HG02798 (cell line): ENCODE measurements around the gene SHH.
"Not testable (repeated sequence)": the region's sequence is repeated elsewhere in the genome, so short reads cannot be mapped to it uniquely, and the experiment has no call there.

Experiments used
- ATAC-seq: cut with Tn5 transposase; IDR thresholded peaks from one replicate; pipeline ENCODE4 v1.9.1; 2021; ENCODE audit warnings: mild to moderate bottlenecking; ENCODE audit not compliant: unreplicated experiment, poor library complexity

Gene SHH

DNA sequence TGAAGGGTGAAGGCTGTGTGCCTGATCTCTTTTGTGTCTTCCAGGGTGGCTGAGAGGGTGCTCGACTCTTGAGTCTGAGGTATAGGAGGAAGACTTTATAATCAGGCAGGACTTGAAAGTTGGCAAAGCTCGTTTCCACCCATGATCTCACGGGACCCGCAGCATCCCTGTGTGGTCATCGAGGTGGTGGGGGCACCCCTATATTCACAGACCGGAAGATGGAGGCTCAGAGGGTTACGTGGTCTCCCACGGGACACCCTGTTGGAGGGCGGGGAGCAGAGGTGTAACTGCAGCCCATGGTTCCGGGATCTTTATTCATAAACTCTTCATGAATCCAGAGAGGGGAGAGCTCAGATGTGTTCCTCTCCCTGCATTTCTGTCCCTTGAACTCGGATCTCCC lies 9.6 kb upstream of the SHH start:
- ATAC-seq = no peak

DNA sequence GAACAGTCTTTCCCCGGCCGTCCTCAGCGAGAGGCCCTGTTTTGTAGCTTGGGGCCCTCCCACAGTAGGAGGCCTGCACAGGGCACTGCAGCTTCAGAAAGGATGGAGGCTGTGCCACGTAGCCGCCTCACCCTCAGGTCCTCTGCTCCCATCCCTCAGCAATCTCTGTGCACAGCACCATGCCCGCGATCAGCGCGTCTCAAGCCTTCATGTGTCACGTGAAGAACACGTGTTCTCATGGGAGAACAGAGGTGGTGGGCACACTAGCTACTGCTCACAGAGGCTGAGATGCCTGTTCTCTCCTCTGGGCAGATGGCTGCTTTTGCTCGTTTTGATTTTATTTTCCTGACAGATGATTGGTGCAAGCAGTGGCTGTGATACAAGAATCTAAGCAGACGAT lies 8.5 kb upstream of the SHH start:
- no peak for ATAC-seq

DNA sequence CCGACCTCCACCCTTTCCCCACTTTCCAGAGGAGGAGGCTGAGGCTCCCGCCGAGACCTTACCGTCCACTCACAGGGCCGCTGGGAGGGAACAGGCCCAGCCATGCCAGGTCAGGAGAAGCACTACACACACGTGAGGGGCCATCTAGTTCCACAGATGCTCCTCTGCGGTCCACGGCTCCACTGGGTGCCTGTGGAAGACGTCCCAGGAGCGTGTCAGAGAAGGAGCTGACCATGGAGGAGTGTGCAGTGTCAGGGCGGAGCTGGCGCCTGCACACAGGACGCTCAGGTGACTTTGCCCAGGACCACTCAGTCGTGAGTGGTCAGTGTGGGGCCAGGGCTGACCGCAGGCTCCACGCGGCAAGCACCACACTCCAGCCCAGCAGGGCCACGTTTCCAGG lies 8.0 kb upstream of the SHH start:
- ATAC-seq = no peak

DNA sequence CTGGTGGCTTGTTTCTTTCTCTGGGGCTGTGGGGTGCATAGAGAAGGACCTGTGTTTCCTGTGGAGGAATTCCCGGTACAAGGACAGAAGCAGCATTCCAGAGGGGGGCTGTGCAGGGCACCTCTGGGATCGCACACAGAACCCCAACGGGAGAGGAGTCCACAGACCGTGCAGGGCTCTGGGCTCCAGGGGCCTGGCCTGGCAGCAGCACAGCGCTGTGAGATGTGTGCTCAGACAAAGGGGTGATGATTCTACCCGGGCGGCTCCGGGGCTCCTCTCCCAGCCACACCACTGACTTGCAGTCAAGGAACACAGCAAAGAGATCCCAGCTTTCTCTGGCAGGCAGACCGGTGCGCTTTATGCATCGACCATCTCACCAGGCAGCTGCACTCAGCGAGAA lies 6.9 kb upstream of the SHH start:
- no peak for ATAC-seq

DNA sequence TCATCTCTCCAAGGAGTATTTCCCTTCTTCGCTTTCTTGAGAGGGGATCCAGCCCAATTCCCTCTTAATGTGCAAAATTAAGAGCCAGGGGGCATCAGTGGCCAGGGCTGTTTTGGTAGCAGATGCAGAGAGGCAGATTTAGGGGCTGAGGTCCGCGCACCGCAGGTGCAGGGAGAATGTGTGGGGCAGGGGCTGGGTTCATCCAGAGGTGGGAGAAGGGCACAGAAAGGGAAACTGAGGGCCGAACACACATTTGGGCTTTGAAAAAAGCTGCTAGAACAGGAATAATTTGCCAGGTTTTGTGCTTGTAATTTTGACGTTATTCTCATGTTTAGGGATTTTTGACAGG lies 6.5 kb upstream of the SHH start:
- no peak for ATAC-seq

DNA sequence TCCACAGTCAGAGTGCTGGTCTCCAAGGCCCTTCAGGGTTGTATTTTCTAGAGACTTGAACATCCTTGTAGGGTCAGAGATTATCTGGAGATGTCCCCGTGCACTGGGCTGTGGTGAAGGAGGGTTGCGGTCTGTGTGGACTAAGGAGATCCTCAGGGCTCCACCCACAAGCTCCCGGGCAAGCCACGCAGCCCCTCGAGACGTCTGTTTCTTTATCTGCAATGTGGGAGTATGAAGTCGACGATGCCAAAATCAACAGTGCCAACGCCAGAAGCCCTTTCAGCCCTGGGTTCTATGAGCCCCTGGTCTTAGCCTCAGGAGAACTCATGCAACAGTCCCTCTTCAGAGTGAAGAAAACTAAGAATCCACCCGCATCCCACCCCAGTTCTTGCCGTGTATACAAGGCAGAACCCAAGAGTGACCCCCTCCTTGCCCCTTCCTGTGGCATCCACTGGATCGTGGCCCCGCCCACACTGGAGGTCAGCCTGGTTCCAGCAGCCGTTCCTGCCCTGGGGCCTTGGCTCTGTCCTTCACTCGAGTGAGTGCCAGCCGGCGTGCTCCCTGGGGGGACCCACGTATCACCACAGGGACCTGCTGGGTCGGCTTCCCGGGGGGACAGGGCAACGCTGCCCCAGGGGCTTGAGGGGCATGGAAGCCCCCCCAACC lies 6.0 kb upstream of the SHH start:
- ATAC-seq = no peak

DNA sequence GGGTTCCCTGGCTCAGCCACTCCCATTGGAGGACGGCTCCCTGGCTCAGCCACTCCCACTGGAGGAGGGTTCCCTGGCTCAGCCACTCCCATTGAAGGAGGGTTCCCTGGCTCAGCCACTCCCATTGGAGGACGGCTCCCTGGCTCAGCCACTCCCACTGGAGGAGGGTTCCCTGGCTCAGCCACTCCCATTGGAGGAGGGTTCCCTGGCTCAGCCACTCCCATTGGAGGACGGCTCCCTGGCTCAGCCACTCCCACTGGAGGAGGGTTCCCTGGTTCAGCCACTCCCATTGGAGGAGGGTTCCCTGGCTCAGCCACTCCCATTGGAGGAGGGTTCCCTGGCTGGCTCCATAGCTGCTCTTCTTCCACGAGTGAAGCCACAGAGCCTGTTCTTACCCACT lies 5.3 kb upstream of the SHH start:
- not testable (repeated sequence) for ATAC-seq

DNA sequence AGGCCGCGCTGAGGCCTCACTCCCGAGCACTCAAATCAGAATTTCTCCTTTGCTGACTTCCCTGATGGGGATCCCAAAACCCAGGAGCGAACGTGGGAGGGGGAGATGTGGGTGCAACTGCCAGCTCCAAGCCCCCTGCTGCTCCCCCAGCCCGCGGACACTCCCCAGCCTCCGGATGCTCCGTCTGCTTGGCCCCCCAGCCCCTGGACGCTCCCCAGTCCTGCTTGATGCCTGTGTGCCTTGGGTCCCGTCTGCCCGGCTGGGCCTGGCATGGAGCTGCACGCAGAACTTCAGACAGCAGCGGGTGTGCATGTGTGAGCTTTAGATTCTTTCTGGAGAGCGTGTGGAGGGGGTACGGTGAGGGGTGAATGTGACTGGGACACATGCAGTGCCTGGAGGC lies 4.7 kb upstream of the SHH start:
- ATAC-seq = no peak

DNA sequence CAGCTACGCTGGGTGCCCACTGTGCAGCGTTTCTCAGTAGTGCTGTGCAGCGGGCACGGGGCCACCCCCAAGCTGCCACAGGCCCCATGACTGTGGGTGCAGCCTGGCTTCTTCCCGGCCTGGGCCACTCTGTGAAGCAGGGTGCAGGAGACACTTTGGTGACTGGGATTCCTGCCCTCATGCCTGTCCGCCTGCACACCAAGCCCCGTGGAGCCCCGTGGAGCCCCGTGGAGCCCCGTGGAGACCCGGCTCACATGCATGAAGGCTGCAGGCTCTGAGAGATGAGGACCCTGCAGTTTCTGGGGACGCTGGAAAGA lies 3.9 kb upstream of the SHH start:
- ATAC-seq = no peak

DNA sequence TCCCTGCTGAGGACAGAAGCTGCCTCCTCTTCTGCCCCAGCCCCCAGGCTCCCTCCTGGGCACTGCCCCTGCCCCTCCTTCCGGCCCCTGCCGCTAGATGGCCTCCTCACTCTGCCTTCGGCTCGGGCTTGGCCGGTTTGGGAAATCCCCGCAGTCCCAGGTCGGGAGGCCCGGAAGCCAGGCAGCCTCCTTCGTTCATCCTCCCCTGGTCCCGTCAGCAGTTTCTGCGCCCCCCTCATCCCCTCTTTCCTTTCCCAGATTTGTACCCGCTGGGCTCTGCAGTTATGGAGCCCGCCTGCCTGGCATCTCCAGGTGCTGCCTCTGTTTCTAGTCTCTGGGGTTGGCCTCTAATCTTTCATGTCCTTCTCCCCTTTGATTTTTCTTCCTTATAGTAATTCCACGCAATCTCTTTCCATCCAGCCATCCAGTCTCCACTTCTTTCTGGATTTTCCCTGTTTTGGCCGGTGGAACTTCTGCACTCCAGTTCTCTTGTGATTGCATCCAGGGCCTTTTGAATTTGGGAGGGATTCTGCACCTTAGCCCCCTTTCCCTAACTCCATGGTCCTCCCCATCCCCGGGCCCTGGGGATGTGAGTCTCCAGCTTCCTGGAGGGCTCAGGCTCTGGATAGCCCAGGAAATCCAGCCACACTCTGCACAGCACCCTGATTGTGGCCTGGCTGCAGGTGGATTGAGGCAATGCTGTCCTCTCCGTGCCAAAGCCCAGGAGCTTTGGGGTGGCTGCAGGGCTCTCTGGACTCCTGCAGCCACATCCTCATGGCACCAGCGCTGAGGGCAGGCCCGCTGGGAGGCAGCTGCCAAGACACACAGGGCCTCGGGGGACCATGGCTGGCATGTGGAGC lies 3.3 kb upstream of the SHH start:
- ATAC-seq = peak; percentile 91

DNA sequence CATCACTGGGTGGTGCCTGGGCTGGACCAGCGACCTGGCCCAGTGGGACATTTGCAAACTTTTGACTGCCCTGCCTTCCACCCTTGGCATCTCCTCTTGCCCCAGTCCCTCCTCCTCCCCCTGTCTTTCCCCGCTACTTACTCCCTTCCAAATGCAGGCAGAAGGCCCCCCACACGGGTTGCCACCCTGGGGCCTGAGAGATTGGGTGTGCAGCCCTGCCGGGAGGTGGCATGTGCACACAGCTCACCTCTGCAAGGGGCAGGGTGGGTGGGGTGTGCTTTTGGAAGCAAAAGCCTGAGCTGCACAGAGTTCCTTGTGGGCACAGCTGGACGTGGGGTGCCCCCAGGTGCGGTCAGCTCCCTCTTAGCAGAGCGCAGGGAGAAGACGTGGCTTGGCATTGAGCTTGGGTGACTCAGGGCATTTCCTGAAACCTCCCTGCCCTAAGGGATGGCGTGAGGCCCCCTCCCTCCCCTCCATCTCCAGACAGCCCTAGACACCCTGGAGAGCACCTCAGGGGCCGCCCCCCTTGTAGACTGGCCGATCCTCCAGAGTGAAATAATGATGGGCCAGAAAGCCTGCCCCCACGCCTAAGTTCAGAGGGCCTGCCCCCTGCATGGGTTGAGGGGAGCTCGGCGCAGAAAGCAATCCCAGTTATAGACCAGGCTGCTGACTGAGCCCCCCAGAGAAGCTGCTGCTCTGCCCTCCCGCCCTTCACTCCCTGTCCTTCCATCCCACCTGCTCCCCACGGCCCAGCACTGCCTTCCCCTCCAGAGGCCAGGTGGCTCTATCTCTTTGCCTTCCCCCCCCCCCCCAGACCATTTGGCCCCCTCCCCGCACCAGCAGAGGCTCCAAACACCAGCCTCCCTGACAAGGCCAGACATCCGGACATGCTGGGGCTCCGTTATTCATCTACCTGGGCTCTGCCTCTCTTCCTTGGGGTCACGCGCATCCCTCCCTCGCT lies 2.3 kb upstream of the SHH start:
- ATAC-seq = no peak

DNA sequence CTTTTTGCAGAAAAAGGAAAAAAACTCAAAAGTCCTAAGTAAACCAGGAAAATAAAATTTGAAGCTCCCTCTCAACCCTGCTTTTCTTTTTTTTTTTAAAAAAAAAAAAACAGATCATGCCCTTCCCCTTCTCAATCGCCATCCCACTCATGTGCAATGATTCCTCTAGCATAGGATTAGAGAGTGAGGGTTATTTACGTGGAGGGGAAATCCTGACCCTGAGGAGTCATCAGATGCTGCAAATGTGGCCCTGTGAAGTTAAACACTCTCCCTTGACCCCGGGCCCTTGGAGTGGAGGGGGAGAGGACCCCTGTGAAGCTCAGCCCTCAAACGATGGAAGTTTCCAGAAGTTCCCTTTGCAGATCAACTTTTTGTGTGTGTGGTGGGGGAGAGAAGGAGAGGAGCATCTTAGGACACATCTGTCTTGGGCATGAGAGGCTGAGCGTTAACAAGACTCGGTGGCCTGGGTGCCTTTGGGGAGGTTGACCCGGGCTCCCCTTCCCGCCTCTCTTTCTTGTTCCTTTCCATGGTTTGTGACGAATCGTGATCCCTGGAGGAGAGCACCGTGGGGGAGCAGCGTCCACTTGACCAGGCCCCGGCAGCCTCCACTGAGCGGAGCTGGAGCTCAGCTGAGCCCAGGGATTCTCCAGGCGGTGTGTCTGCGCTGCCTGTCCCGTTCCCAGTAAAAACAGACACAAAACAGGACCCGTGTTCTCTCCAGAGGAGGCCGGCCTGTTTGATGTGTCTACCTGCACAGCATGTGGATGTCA lies 1.5 kb upstream of the SHH start:
- ATAC-seq = no peak

DNA sequence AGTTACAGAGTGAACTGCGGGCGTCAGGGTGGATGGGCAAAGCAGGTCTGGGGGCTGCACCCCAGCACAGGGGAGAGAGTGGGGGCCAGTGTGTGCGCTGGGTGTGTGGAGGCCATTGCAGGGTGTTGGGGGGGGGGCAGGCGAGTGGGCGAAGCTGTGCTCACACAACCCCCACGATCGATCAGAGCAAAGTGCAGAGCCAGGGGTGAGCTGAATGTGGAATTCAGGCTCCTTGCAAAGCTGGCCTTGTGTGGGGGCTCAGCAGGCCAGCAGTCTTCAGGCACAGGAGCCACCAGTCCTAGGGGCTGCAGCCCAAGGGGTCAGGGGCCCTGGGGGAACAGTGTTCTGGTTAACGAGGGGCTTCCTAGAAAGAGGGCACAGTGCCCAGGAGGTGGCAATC lies 862 bp upstream of the SHH start:
- no peak for ATAC-seq

DNA sequence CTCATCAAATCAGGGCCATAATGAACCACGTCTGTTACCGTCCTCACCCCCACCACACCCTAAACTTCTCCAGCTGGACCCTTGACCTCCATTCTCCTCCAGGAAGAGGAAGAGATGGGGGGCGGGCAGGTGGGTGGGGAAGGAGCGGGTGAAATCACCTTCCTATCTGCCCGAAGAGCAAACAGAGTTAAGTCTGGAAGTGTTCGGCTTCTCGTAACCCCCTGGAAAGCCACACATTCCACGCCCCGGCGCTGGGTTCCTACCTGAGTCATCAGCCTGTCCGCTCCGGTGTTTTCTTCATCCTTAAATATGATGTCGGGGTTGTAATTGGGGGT lies 736 bp downstream of the SHH start:
- no peak for ATAC-seq

DNA sequence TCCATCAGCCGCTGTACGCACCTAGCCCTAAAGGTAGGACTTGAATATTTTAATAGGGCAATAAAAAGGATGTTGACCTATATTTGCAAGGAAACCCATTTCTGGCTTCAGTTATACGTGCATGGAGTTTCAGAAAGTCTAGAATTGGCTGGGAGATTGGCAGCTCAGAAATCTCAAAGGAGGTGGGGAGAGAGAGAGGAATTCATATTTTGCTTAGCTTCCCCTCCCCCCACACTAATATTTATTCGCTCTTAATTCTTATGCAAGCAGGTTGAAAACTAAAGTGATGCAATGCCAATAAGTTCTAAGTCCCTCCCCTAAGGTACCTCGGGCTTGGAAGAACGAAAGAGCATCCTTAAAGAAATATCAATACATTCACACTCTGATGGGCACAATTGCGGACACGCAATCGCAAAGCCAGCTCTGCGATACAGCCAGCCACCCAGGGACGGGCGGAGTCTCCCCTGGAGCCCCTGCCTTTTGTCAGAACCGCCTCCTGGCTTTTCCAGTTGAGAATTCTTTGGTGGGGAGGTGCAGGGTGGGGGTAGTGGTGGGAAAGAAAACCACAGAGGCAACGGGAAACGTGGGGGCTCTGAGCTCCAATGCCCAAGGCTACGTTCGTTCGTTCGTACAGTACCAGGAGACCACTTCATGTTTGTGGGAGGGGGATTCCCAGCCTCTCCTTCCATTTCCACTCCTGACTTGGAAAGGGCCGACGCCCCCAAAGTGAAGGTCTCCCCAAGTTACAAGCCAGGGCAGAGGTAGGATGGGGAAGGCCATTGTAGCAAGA lies 1.3 kb downstream of the SHH start:
- no peak for ATAC-seq

DNA sequence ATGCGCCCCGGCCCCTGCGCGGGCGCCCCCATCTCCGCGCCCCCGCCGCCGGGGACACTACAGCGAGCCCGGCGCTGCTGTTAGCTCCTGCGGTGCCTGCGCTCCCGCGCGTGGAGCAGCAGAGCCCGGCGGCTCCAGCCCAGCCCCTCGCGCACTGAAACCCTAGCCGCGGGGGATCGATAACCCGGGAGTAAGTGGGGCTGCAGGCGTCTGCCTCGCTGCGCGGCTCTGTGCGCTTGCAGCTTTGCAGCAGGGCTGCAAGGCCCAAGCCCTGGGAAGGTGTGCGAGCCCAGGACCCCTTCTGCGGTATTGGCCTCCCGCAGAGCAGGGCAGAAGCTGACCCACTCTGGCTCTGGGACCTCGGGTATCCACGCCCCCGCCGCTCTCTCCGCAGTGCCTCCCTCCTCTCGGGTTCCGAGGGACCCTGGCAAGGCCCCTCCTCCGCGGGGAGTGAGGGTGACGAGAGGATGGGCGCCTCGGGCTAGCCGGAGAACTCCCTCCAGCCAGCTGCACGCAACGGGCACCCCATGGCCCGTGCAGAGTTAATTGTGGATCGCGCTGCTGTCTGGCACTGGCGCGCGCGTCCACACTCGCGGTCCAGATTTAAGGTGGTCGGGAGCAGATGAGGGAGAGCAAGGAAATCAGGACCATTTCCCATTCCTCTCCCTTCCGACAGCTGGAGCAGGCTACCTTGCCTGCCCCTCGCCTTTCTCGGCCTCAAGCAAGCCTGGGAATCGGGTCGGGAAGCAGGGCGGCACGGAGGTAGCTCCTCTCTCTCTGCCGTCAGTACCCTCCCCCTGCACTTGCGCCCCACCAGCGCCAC lies 2.1 kb downstream of the SHH start:
- no peak for ATAC-seq

DNA sequence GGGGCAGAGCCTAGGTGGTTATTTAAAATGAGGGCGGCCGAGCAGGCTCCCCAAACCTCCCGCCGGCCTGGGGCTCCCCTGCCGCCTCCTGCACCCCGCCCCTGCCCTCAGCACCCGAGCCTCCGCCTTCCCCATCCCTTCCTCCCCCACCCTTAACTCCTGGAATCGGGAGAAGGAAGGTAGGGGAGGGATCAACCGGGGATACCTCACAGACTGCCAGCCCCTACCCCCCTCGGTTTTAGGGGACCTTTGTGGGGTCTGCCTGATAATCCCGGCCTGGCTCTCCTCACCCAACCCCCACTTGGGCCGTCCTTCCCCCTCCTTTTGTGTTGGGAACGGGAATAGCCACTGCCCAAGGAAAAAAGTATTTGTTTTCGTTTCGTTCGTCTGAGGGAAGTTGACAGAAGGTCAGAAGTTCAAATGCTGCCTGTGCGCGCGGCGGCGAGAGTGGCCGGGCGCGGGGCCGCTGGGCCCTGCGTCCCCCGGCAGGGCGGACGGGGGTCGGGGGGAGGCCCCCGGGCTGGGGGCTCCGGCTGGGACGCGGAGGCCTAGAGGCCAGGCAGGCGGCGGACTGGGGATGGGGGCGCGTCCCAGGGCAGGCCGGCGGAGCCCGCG lies 2.8 kb downstream of the SHH start:
- no peak for ATAC-seq

DNA sequence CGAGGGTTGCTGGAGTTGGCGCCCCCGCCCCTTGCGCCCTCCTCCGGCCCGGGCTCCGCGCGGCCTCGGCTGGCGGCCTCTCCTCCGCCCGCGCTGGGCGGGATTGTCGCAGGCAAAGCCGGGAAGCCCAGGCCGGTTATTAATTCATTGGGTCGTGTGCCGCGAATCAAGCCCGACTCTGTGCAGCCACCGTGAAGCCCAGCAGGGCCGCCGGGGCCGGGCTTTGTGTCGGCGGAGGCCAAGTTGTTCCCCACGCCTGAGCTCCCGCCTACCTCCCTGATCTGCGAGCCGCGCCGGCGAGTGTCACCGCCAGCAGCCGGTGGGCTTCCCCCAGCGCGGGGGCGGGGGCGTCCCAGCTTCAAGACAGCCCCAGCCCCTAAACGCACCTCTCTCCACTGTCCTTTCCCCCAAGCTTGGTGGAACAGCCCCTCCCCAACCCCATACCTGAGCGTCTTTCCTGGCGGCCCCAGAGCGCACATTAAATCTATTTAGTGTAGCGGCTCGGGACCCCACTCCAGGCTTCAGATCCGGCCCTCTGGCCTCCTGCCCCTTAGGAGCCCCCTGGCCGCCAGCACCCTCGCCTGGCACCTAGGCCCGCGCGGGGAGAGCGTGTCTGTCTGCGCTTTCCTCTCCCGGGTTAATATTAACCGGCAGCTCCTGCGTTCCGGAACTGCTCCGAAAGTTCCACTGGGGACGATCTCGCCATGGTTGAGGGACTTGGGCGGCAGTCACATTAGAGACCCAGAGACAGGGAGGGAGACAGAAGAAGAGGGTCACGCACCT lies 3.5 kb downstream of the SHH start:
- no peak for ATAC-seq
